SU-DHL-6 (cell line): ENCODE data around the gene SPATA1.
A peak's percentile ranks its signal among the peaks of the same experiment; 100 is the strongest.

Experiments used
- H2AFZ ChIP-seq: fragments of 200-600 bp; sonication (generic); 2 replicates; pipeline ENCODE4 v1.6.1; 2014; ENCODE audit warnings: low read depth, mild to moderate bottlenecking, moderate library complexity, mixed read lengths, antibody characterized with exemption, low read length; ENCODE audit not compliant: severe bottlenecking
- H3F3A ChIP-seq: fragments of 200-600 bp; shearing (Covaris generic); 2 replicates; pipeline ENCODE4 v1.6.0; 2016; ENCODE audit warnings: antibody characterized with exemption, mild to moderate bottlenecking; ENCODE audit not compliant: insufficient read depth
- H3K27ac ChIP-seq: fragments of 200-600 bp; sonication (generic); 2 replicates; pipeline ENCODE4 v1.5.1; 2016; ENCODE audit warnings: low read depth, mild to moderate bottlenecking, low read length, moderate library complexity, mixed read lengths
- H3K27me3 ChIP-seq: fragments of 200-600 bp; sonication (generic), shearing (Covaris generic); 2 replicates; pipeline ENCODE4 v1.6.0; 2014; ENCODE audit warnings: mild to moderate bottlenecking, low read length
- H3K36me3 ChIP-seq: fragments of 200-600 bp; sonication (generic); 2 replicates; pipeline ENCODE4 v1.6.1; 2014; ENCODE audit warnings: mild to moderate bottlenecking, low read length, mixed read lengths
- H3K4me2 ChIP-seq: fragments of 300-600, 200-600 bp; shearing (Covaris generic), sonication (generic); 2 replicates; pipeline ENCODE4 v1.6.0; 2014; ENCODE audit warnings: low read length, low read depth, mild to moderate bottlenecking; ENCODE audit not compliant: poor library complexity, severe bottlenecking
- H3K4me3 ChIP-seq: fragments of 200-600 bp; sonication (generic); 2 replicates; pipeline ENCODE4 v1.5.1; 2014; ENCODE audit warnings: antibody characterized with exemption, low read length, mild to moderate bottlenecking, mixed read lengths; ENCODE audit not compliant: insufficient read depth, poor library complexity, severe bottlenecking
- H3K79me2 ChIP-seq: fragments of 200-600 bp; sonication (generic); 2 replicates; pipeline ENCODE4 v1.6.1; 2014; ENCODE audit warnings: mild to moderate bottlenecking, low read length, moderate library complexity; ENCODE audit not compliant: insufficient read depth
- H3K9ac ChIP-seq: fragments of 200-600 bp; sonication (generic); 2 replicates; pipeline ENCODE4 v1.7.0; 2014; ENCODE audit warnings: mild to moderate bottlenecking, low read length
- H3K9me2 ChIP-seq: fragments of 200-600 bp; sonication (generic); replicated peaks from 2 replicates; pipeline ENCODE4 v1.6.1; 2014; ENCODE audit warnings: low read length; ENCODE audit not compliant: insufficient read depth
- H3K9me3 ChIP-seq: fragments of 200-600 bp; sonication (generic); 2 replicates; pipeline ENCODE4 v1.6.1; 2014; ENCODE audit warnings: low read length, mixed read lengths; ENCODE audit not compliant: insufficient read depth
- H4K20me1 ChIP-seq: fragments of 200-600 bp; sonication (generic); 2 replicates; pipeline ENCODE4 v1.6.1; 2014; ENCODE audit warnings: low read depth, mild to moderate bottlenecking, antibody characterized with exemption, low read length, moderate library complexity, mixed read lengths
- CTCF ChIP-seq: fragments of 200-600 bp; sonication (generic); IDR thresholded peaks from one replicate; pipeline ENCODE4 v1.5.1; 2017; ENCODE audit warnings: antibody characterized with exemption, mild to moderate bottlenecking, low read length, moderate library complexity; ENCODE audit not compliant: insufficient read depth, poor library complexity, severe bottlenecking
- EZH2phosphoT487 ChIP-seq: fragments of 200-600 bp; sonication (generic), shearing (Covaris generic); conservative IDR thresholded peaks from 2 replicates; pipeline ENCODE4 v1.6.1; 2018; ENCODE audit warnings: mild to moderate bottlenecking, antibody characterized with exemption, low read length, moderate library complexity, mixed read lengths

SPATA1 gene

GRCh38 chr1:84496498-84496897 is 9.7 kb upstream of the SPATA1 start:
- peaks cover 42% of the 10 kb centered on the region for H3F3A ChIP-seq
- H3K4me2 ChIP-seq = no peak overlapping the region
- no peaks in the 10 kb centered on the region for H3K9me3 ChIP-seq
- H4K20me1 ChIP-seq = peaks cover 13% of the 10 kb centered on the region; the same call in 1 of the 2 replicates
- no peak for TF ChIP-seq EZH2phosphoT487
- TF ChIP-seq CTCF = no peak
- no peak overlapping the region for H3K27ac ChIP-seq
- H3K79me2 ChIP-seq = peaks cover 30% of the 10 kb centered on the region
- no peaks in the 10 kb centered on the region for H3K27me3 ChIP-seq
- peaks cover 62% of the 10 kb centered on the region for H3K36me3 ChIP-seq
- H3K9me2 ChIP-seq = no peaks in the 10 kb centered on the region
- H3K4me3 ChIP-seq = no peak overlapping the region
- no peak overlapping the region for H2AFZ ChIP-seq
- H3K9ac ChIP-seq = no peak overlapping the region

DNA sequence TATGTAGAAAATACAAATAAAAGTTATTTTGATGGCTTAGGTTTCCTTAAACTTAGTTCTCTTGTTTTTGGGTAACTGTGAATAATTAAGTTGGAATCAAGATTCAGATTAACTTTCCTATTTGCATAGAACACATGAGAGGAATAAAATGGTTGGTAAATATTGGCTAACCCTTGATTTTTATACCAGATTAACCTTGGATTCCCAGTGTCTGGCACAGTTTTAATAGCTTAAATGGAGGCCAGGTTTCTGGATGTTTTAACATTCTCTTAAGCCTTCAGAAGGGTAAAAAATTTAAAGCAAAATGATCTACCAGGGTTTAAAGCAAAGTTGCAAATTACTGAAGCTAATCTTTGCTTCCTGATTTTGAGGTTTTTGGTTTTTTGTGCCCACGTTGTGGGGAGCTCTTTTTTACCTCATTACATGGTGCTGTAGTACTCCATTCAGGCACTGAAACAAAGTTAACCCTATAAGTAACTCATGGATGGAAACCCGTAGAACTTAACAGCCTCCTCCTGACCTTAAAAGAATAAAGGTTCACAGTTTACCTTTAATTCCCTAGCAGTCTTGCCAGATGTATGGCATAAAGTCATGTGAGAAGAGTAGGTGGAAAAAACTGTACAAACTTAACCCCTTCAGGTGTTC is 8.4 kb upstream of the SPATA1 start:
- no peaks in the 10 kb centered on the region for H3K9me2 ChIP-seq
- H3K79me2 ChIP-seq = peaks cover 43% of the 10 kb centered on the region
- no peaks in the 10 kb centered on the region for H3K9me3 ChIP-seq
- H3F3A ChIP-seq = peaks cover 45% of the 10 kb centered on the region
- peaks cover 19% of the 10 kb centered on the region; the same call in 1 of the 2 replicates for H4K20me1 ChIP-seq
- H3K27me3 ChIP-seq = no peaks in the 10 kb centered on the region
- no peak overlapping the region for H3K27ac ChIP-seq
- no peak overlapping the region for H3K4me2 ChIP-seq
- TF ChIP-seq EZH2phosphoT487 = no peak
- TF ChIP-seq CTCF = no peak
- no peak overlapping the region for H3K9ac ChIP-seq
- no peak overlapping the region for H3K4me3 ChIP-seq
- peaks cover 57% of the 10 kb centered on the region for H3K36me3 ChIP-seq
- no peak overlapping the region for H2AFZ ChIP-seq

DNA sequence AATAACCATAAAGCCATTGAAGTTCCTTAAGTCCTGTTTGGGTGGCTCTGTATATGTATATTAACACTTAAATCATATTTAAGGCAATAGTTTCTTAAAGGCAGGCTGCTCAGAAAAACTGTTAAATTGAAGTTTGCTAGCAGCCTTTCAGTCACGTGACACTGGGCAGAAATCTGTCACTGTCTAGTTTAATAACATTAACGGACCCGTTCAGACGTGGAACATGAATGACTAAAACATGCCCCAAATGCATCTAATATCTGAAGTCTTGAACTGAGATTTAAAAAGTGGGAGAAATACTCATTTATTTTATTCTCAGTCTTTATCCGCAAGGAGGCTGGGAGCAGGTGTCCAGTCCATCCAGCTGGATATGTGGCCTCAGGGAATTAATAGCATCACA is 3.3 kb upstream of the SPATA1 start:
- peaks cover 32% of the 10 kb centered on the region for H3F3A ChIP-seq
- peaks cover 29% of the 10 kb centered on the region for H3K36me3 ChIP-seq
- no peaks in the 10 kb centered on the region for H3K9me2 ChIP-seq
- peak overlapping the region; percentile 75 for H3K4me2 ChIP-seq
- TF ChIP-seq CTCF (no peak), EZH2phosphoT487 (no peak)
- no peaks in the 10 kb centered on the region for H3K9me3 ChIP-seq
- H4K20me1 ChIP-seq = peaks cover 22% of the 10 kb centered on the region; the same call in 1 of the 2 replicates
- no peak overlapping the region for H3K27ac ChIP-seq
- H3K27me3 ChIP-seq = no peaks in the 10 kb centered on the region
- H3K4me3 ChIP-seq = no peak overlapping the region
- H3K79me2 ChIP-seq = peaks cover 72% of the 10 kb centered on the region
- no peak overlapping the region for H2AFZ ChIP-seq
- H3K9ac ChIP-seq = no peak overlapping the region
